ENCODE measurements around the gene TNFRSF1B.

Gene TNFRSF1B

DNA sequence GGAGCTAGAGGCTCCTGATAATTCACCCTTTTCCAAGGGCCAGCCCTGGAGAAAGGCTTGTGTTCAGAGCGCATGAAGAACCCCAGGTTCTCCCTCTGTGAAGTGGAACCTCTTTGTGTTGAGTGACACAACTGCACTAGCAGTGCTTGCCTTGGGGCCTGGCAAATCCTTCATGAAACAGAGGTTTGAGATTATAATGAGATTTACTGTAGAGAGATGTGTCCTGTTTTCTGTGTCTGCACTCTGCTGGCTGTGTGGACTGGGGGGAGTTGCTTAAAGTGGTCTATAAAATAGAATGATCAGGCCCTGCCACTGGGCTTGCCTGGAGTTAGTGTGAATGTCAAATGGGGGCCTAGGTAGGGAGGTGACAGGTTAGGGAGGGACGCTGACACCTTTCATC lies 11.5 kb upstream of the TNFRSF1B start:
- TF ChIP-seq, protein P1, sequence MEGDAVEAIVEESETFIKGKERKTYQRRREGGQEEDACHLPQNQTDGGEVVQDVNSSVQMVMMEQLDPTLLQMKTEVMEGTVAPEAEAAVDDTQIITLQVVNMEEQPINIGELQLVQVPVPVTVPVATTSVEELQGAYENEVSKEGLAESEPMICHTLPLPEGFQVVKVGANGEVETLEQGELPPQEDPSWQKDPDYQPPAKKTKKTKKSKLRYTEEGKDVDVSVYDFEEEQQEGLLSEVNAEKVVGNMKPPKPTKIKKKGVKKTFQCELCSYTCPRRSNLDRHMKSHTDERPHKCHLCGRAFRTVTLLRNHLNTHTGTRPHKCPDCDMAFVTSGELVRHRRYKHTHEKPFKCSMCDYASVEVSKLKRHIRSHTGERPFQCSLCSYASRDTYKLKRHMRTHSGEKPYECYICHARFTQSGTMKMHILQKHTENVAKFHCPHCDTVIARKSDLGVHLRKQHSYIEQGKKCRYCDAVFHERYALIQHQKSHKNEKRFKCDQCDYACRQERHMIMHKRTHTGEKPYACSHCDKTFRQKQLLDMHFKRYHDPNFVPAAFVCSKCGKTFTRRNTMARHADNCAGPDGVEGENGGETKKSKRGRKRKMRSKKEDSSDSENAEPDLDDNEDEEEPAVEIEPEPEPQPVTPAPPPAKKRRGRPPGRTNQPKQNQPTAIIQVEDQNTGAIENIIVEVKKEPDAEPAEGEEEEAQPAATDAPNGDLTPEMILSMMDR (IDR thresholded peaks at IDR 0.05), result no peak
- Histone ChIP-seq H3K36me3 (no peaks in the 10 kb centered on the region), H3K27me3 (no peaks in the 10 kb centered on the region), H3K4me3 (ENCODE audit: low read depth in 1 of 2, low read length in 1 of 2) (no peak overlapping the region), H3K9me3 (no peaks in the 10 kb centered on the region), H3K4me1 (ENCODE audit: control insufficient read depth in 1 of 2, insufficient read depth in 1 of 2, low read depth in 1 of 2, low read length in 1 of 2) (peaks cover 97% of the 10 kb centered on the region in 2 experiments), H3K27ac (peak overlapping the region; percentile 100)

DNA sequence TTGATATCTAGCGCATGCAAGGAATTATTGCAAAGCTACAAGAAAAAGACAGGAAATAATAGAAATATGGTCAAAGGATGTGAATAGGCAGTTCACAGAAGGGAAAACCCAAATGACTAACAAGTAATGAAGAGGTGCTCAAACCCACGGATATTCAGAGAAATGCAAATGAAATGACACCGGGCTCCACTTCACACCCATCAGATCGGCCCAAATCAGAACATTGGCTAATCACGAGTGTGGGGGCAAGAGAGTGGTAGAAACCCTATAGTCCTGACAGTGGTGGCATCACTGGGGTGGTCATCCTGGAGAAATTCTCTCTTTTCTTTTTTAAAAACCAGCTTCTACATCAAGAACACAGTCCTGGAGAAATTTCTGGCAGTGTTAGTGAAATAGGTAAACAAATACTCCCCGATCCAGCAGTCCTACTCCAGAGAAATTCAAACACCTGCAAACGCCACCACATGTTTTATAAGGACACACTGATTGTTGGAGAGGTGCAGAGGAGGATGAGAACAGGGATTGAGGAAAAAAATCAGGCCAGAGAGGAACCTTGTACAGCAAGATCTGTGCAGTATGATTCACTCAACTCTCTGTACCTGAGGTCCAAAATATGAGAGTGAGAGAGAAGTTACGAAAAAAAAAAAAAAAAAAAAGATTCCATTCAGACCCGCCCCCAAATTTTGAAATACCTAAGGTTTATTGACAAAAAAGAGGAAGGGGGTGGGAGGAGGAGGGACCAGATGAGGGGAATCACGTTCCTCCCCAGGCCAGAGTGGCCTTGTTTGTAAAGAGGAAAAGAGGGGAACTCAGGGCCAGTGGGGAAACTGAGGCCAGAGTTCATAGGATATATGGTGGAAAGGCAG lies 9.2 kb upstream of the TNFRSF1B start:
- peaks cover 97% of the 10 kb centered on the region in 2 experiments for H3K4me1 ChIP-seq (ENCODE audit: control insufficient read depth in 1 of 2, insufficient read depth in 1 of 2, low read depth in 1 of 2, low read length in 1 of 2)
- H3K27ac ChIP-seq, result peak overlapping the region; percentile 97
- H3K27me3 ChIP-seq, result no peaks in the 10 kb centered on the region
- H3K9me3 ChIP-seq, result no peaks in the 10 kb centered on the region
- peak overlapping the region; percentile 32 to 44 for H3K4me3 ChIP-seq (ENCODE audit: low read depth in 1 of 2, low read length in 1 of 2)
- TF ChIP-seq, protein P1 (IDR thresholded peaks at IDR 0.05), result no peak
- H3K36me3 ChIP-seq, result no peaks in the 10 kb centered on the region

DNA sequence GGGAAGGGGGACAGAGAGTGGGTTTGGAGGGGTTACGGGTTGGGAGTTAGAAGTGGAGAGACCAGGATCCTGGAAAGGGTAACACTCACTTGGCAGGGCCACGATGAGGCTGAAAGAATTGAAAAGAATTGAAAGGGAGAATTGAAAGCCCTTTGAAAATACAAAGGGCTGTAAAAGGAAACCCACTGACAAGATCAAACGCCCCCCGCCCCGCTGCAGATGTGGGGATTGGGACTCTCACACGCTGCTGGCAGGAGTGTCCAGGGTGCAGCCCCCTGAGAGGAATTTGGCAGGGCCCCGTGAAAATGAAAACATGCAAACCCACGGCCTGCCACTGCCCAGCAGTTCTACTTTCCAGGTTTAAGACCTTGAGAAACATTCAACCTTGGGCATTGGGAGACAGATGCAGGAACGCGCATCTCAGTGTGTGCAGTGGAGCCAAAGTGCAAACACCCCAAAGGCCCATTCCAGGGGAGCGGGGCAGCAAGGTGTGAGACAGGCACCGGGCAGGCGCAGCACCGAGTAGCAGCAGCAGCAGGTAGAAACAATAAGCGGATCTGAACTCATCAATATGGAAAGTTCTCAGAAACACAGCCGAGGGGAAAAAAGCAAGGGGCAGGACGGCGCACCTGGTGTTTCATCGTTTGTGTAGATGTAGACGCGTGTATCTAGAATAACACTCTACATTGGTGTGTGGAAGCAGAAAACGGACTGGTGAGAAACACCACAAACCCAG lies 8.3 kb upstream of the TNFRSF1B start:
- Histone ChIP-seq H3K4me1 (ENCODE audit: control insufficient read depth in 1 of 2, insufficient read depth in 1 of 2, low read depth in 1 of 2, low read length in 1 of 2) (peaks cover 97% of the 10 kb centered on the region in 2 experiments), H3K27ac (peak overlapping the region; percentile 97), H3K27me3 (no peaks in the 10 kb centered on the region), H3K36me3 (no peaks in the 10 kb centered on the region), H3K9me3 (no peaks in the 10 kb centered on the region), H3K4me3 (ENCODE audit: low read depth in 1 of 2, low read length in 1 of 2) (peak overlapping the region in 1 of 2 experiments; percentile 44)
- TF ChIP-seq, protein P1 (IDR thresholded peaks at IDR 0.05), result no peak

DNA sequence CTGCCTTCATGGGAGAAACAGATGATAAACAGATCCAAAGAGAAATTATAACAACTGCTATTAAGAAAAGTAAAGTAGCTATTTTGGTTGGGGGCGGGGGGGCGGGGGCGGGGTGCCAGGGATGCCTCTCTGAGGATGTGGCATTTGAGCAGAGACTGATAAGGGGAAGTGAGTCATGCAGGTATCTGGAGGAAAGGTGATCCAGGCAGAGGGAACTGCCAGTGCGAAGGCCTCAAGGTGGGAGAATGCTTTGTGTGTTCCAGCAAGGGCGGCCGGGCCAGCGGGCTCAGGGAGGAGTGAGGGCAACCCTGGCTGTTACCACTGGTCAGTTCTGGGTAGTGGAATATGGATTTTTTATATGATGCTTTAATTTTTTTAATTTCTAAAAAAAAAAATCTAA lies 7.0 kb upstream of the TNFRSF1B start:
- Histone ChIP-seq H3K27me3 (no peaks in the 10 kb centered on the region), H3K36me3 (no peaks in the 10 kb centered on the region), H3K27ac (peak overlapping the region; percentile 97), H3K4me3 (ENCODE audit: low read depth in 1 of 2, low read length in 1 of 2) (no peak overlapping the region), H3K9me3 (no peaks in the 10 kb centered on the region), H3K4me1 (ENCODE audit: control insufficient read depth in 1 of 2, insufficient read depth in 1 of 2, low read depth in 1 of 2, low read length in 1 of 2) (peaks cover 97 to 100% of the 10 kb centered on the region in 2 experiments)
- TF ChIP-seq, protein P1 (IDR thresholded peaks at IDR 0.05), result no peak

DNA sequence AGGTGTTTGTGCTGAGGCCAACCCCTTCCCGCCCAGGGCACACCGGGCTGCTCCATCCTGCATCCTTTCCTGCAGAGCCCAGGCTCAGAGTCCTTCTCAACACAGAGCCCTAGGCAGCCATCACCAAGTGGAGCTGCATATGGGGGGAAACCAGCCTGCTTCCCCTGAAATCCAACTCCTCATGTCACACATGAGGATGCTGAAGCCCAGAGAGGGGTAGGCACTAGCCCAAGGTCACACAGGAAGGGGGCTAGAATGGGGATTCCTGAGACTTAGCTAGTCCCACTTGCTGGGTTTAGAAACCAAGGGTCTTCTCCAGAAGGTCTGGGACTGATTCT lies 5.5 kb upstream of the TNFRSF1B start:
- Histone ChIP-seq H3K9me3 (no peaks in the 10 kb centered on the region), H3K27ac (peak overlapping the region; percentile 97), H3K4me3 (ENCODE audit: low read depth in 1 of 2, low read length in 1 of 2) (peak overlapping the region; percentile 31 to 48), H3K4me1 (ENCODE audit: control insufficient read depth in 1 of 2, insufficient read depth in 1 of 2, low read depth in 1 of 2, low read length in 1 of 2) (peaks cover 100% of the 10 kb centered on the region in 2 experiments), H3K27me3 (no peaks in the 10 kb centered on the region), H3K36me3 (no peaks in the 10 kb centered on the region)
- TF ChIP-seq, protein P1 (IDR thresholded peaks at IDR 0.05), result no peak

Data from neutrophil (primary cell).